Spleen (tissue), 11 donors: ENCODE results near the gene HSH2D. TPM values are rescaled to one million over a fixed set of nuclear protein-coding genes. Genes with fewer than 3 reads are reported as not detected.
A peak's percentile ranks its signal among the peaks of the same experiment; 100 is the strongest.

Source experiments
- DNase-seq: peaks from one replicate; pipeline ENCODE4 v3.0.0-alpha.2; 2020
- H3K27ac ChIP-seq, 8 donors: fragments of 200-600 bp; sonication (generic) in 7 of 8; 1 replicate in 4 of 8; 2 replicates in 4 of 8; pipeline versions ENCODE4 v1.5.0 to v1.8.0; 2016 to 2021; ENCODE audit warnings: inconsistent platforms in 4 of 8, mild to moderate bottlenecking in 4 of 8, moderate library complexity in 1 of 8
- H3K27me3 ChIP-seq, 7 donors: fragments of 200-600 bp; sonication (generic) in 6 of 7; replicated peaks in 1 of 7; 1 replicate in 4 of 7; 2 replicates in 3 of 7; pipeline versions ENCODE4 v1.5.0 to v1.8.0; 2016 to 2021; ENCODE audit warnings: inconsistent platforms in 3 of 7, mild to moderate bottlenecking in 1 of 7
- H3K36me3 ChIP-seq, 6 donors: fragments of 200-600 bp; sonication (generic) in 5 of 6; 1 replicate in 4 of 6; 2 replicates in 2 of 6; pipeline versions ENCODE4 v1.5.0 to v1.8.0; 2016 to 2021; ENCODE audit warnings: inconsistent platforms in 2 of 6
- H3K4me1 ChIP-seq, 6 donors: fragments of 200-600 bp; sonication (generic) in 5 of 6; 1 replicate in 3 of 6; 2 replicates in 3 of 6; pipeline versions ENCODE4 v1.5.0 to v1.8.0; 2016 to 2021; ENCODE audit warnings: inconsistent platforms in 3 of 6
- H3K4me3 ChIP-seq, 8 donors: fragments of 200-600 bp; sonication (generic) in 7 of 8; 1 replicate in 4 of 8; 2 replicates in 4 of 8; pipeline versions ENCODE4 v1.5.0 to v1.8.0; 2016 to 2021; ENCODE audit warnings: inconsistent platforms in 4 of 8, mild to moderate bottlenecking in 4 of 8, moderate library complexity in 2 of 8
- H3K9me3 ChIP-seq, 8 donors: fragments of 200-600 bp; sonication (generic) in 7 of 8; 1 replicate in 4 of 8; 2 replicates in 4 of 8; pipeline versions ENCODE4 v1.5.0 to v1.8.0; 2016 to 2021; ENCODE audit warnings: inconsistent platforms in 4 of 8
- POLR2A ChIP-seq, 3 donors: fragments of 450-650 bp; IDR thresholded peaks; one replicate each; pipeline ENCODE4 v1.5.1; 2017; ENCODE audit warnings: antibody characterized with exemption in 3 of 3, mild to moderate bottlenecking in 1 of 3
- POLR2AphosphoS5 ChIP-seq, 3 donors: sonication (generic); formaldehyde crosslinking; IDR thresholded peaks; one replicate each; pipeline ENCODE4 v1.5.1; 2017; ENCODE audit warnings: antibody characterized with exemption in 3 of 3
- WGBS, 5 donors: extraction: QIAGEN DNeasy Blood & Tissue Kit in 3 of 5; methylation state at CpG; one replicate each; pipeline versions ENCODE4 v1.1.5 to v1.1.7; 2013 to 2018; 5-methylcytosine and 5-hydroxymethylcytosine counted together
- intact Hi-C: fragments of 100-400 bp; cut with DNase I; formaldehyde crosslinking; loops from one replicate; pipeline ENCODE4 v1.15.0; 2023; ENCODE audit warnings: low total_unique reads
- polyA plus RNA-seq, 3 donors: library from polyadenylated mRNA; stranded (reverse); fragments of 200-250 nt; gene quantifications; one replicate each; pipeline ENCODE4 v1.2.1, GENCODE V29; 2013
- total RNA-seq, 7 donors: library from RNA; depleted of rRNA in 3 of 7; stranded (reverse); fragments of >200 nt in 3 of 7; fragmentation: NEBNext Ultra II Directional in 4 of 7; extraction: Animal tissue kit (Norgen Biotek cat#: 25700) in 4 of 7; gene quantifications; one replicate each; pipeline versions ENCODE4 v1.1.0 to v1.2.1, GENCODE V29; 2016 to 2021
- TF ChIP-seq, protein P1 (sequence below), 11 experiments: fragments of 200-600 bp in 7 of 11; fragments of 450-650 bp in 4 of 11; sonication (generic) in 4 of 11; IDR thresholded peaks in 8 of 11; conservative IDR thresholded peaks in 3 of 11; 1 replicate in 7 of 11; 2 replicates in 4 of 11; pipeline versions ENCODE4 v1.4.0 to v1.8.0; 2016 to 2021; ENCODE audit warnings: antibody characterized with exemption in 11 of 11, inconsistent platforms in 4 of 11, mild to moderate bottlenecking in 1 of 11
- donor health status: healthy with polysubstance abuse.
- donor health status: DM: no; HTN: no; CAD: no; lungs with moderate emphysema.
- donor health status: DM: no; HTN: no; CAD: no.
- donor health status: Bipolar disorder and iron deficiency.
- donor health status: healthy.
- donor health status: DM: no; HTN: no; CAD: no.
- donor health status: DM: yes; HTN: yes; CAD: no.

HSH2D gene
- total and polyA plus RNA-seq, 10 donors: 39.6 to 119 (median 61.4) TPM

DNA sequence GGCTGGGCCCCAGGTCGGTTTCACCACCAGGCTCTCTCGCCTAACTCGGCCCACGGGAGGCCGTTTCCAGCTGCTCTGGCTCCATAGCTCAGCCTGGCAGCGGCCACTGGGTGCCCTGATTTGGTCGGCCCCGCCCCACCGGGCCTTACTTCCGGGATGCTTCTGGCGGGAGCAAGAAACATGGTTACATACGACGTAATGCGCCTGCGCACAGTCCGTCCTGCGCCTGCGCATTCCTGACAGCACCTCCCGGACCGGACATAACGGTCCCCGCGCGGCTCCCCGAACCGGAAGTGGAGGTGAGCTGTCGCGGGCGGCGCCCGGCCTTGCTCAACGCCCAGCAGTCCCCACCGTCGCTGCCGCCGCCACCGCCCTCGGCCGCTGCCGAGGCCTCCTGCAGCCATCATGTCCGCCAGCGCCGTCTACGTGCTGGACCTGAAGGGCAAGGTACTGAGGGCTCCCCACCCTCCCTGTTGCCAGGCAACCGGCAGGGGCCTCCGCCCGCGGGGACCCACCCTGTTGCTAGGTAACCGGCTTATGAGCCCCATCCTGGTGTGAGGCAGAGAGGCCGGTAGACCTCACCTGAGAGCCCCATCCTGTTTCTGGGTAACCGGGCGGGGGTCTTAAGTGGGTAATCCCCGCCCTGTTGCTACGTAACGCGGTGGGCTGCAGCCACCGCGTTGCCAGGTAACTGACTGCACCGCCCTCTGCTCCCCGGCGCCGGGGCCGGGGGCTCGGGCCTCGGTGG lies 54.3 kb downstream of the HSH2D start, which contains the start of gene AP1M1:
TSS of gene AP1M1 (plus strand) at position 290 of the 748 bp plus-strand sequence. CDS start at position 406, 116 bp downstream.
- H3K4me1 ChIP-seq: peaks cover 12 to 55% (median 36%) of the 10 kb centered on the region in 6 donors
- TF ChIP-seq POLR2A (IDR thresholded peaks at IDR 0.05): no peak
- TF ChIP-seq, protein P1, sequence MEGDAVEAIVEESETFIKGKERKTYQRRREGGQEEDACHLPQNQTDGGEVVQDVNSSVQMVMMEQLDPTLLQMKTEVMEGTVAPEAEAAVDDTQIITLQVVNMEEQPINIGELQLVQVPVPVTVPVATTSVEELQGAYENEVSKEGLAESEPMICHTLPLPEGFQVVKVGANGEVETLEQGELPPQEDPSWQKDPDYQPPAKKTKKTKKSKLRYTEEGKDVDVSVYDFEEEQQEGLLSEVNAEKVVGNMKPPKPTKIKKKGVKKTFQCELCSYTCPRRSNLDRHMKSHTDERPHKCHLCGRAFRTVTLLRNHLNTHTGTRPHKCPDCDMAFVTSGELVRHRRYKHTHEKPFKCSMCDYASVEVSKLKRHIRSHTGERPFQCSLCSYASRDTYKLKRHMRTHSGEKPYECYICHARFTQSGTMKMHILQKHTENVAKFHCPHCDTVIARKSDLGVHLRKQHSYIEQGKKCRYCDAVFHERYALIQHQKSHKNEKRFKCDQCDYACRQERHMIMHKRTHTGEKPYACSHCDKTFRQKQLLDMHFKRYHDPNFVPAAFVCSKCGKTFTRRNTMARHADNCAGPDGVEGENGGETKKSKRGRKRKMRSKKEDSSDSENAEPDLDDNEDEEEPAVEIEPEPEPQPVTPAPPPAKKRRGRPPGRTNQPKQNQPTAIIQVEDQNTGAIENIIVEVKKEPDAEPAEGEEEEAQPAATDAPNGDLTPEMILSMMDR (IDR thresholded peaks at IDR 0.05 in 8 of 11, conservative IDR thresholded peaks at IDR 0.05 in 3 of 11): peak in 3 of 11 experiments; percentile 9 to 37 (median 19)
- TF ChIP-seq POLR2AphosphoS5 (IDR thresholded peaks at IDR 0.05): peak in 2 of 3 donors; percentile 85 to 93
- no peaks in the 10 kb centered on the region for H3K9me3 ChIP-seq
- H3K4me3 ChIP-seq: peak within 1 kb of the TSS; percentile 78 to 100 (median 98)
- WGBS, 5 donors: 0 to 1% (median 0%) methylated on average over 51 to 65 of the region's 65 CpGs
- H3K27me3 ChIP-seq: no peaks in the 10 kb centered on the region
- H3K36me3 ChIP-seq: peaks cover 0 to 48% (median 21%) of the 10 kb centered on the region in 6 donors
- peak within 1 kb of the TSS; percentile 80 to 96 (median 88) for H3K27ac ChIP-seq
- DNase-seq: peak; percentile 99
- intact Hi-C loops: no loop called here

DNA sequence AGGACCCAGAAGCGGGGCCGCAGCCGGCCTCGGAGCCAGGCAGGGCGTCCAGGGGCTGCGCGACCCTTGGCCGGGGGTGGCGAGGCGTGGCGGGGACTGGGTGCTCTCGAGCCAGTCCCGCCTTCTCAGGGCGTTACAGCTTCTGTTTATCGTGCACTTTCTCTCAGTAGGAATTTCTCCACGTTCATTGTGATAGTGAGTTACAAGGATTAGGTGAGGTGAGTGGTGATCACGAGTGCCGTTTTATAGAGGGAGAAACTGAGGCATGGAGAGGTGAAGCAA lies 54.8 kb downstream of the HSH2D start:
- Histone ChIP-seq H3K4me1 (peaks cover 12 to 60% (median 38%) of the 10 kb centered on the region in 6 donors), H3K27me3 (no peaks in the 10 kb centered on the region), H3K36me3 (peaks cover 0 to 48% (median 23%) of the 10 kb centered on the region in 6 donors), H3K27ac (peak overlapping the region; percentile 80 to 96 (median 88)), H3K4me3 (peak overlapping the region; percentile 78 to 100 (median 98)), H3K9me3 (no peaks in the 10 kb centered on the region)
- peak; percentile 83 for DNase-seq
- TF ChIP-seq, protein P1 (IDR thresholded peaks at IDR 0.05 in 8 of 11, conservative IDR thresholded peaks at IDR 0.05 in 3 of 11): no peak
- TF ChIP-seq POLR2A (IDR thresholded peaks at IDR 0.05) (no peak), POLR2AphosphoS5 (IDR thresholded peaks at IDR 0.05) (no peak)
- intact Hi-C loops: no loop called here
- WGBS, 5 donors: 1 to 3% (median 2%) methylated on average over 18 of the region's 18 CpGs

DNA sequence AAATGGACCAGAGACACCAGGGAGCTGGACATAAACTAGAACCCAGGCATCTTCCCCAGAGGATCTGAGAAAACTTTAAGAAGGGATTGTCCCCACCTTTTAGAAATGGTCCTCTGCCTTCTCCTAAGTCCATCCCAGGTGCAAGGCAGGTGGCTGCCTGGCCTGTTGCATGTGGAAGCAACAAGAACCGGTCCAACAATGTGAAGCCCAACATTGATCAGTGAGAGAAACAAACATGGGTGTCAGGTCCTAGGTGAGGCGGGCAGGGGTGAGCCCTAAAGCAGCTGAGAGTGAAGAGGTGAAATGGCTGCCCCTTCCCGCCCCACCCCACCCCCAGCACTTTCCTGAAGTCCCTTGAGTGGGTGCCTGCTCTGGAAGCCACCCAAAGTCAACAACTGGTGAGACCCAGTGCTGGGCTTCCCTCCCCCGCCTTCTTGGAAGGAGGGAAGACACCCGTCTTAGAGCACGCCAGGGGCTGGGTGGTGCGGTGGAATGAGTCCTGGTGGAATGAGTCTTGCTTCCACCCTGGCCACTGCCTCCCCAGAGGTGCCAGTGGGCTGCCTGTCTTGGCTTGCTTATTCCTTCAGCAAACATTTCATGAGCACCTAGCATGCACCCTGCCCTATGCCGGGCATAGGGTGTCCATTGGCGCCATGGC lies 55.9 kb downstream of the HSH2D start:
- H3K36me3 ChIP-seq: peaks cover 0 to 49% (median 30%) of the 10 kb centered on the region in 6 donors
- no peak for TF ChIP-seq POLR2A (IDR thresholded peaks at IDR 0.05)
- TF ChIP-seq, protein P1 (IDR thresholded peaks at IDR 0.05 in 8 of 11, conservative IDR thresholded peaks at IDR 0.05 in 3 of 11): no peak
- no peak for TF ChIP-seq POLR2AphosphoS5 (IDR thresholded peaks at IDR 0.05)
- DNase-seq: no peak
- peak overlapping the region in 1 of 8 donors; percentile 78 for H3K4me3 ChIP-seq
- no peaks in the 10 kb centered on the region for H3K9me3 ChIP-seq
- 88 to 94% (median 91%) methylated on average over 4 to 9 of the region's 9 CpGs for WGBS, 5 donors
- intact Hi-C loops: no loop called here
- no peaks in the 10 kb centered on the region for H3K27me3 ChIP-seq
- peak overlapping the region in 2 of 8 donors; percentile 39 to 96 for H3K27ac ChIP-seq
- peaks cover 12 to 67% (median 38%) of the 10 kb centered on the region in 6 donors for H3K4me1 ChIP-seq
